Neural cell (in vitro differentiated cells): ENCODE data around the gene USP20. TPM values are rescaled to one million over a fixed set of nuclear protein-coding genes. Genes with fewer than 3 reads are reported as not detected.

Source experiments
- H2AFZ ChIP-seq: fragments of 200-600, 300-800 bp; sonication (generic), shearing (Covaris generic); 2 replicates; pipeline ENCODE4 v1.6.0; 2014; ENCODE audit warnings: low read depth, mild to moderate bottlenecking, antibody characterized with exemption, low read length, moderate library complexity
- H3F3A ChIP-seq: fragments of 200-600 bp; shearing (Covaris generic); 2 replicates; pipeline ENCODE4 v1.6.1; 2016; ENCODE audit warnings: mild to moderate bottlenecking, moderate library complexity, mixed read lengths, antibody characterized with exemption, low read length; ENCODE audit not compliant: insufficient read depth, poor library complexity, severe bottlenecking
- H3K27ac ChIP-seq: fragments of 200-600, 300-800 bp; sonication (generic), shearing (Covaris generic); 2 replicates; pipeline ENCODE4 v1.5.1; 2014; ENCODE audit warnings: mild to moderate bottlenecking, low read length, moderate library complexity
- H3K27me3 ChIP-seq: fragments of 300-800, 200-600 bp; sonication (generic), shearing (Covaris generic); 2 replicates; pipeline ENCODE4 v1.6.0; 2014; ENCODE audit warnings: mild to moderate bottlenecking, low read depth, low read length, moderate library complexity; ENCODE audit not compliant: insufficient read depth
- H3K36me3 ChIP-seq: fragments of 300-800, 200-600 bp; sonication (generic), shearing (Covaris generic); 2 replicates; pipeline ENCODE4 v1.5.1; 2014; ENCODE audit warnings: mild to moderate bottlenecking, antibody characterized with exemption, low read length, moderate library complexity; ENCODE audit not compliant: insufficient read depth
- H3K4me2 ChIP-seq: fragments of 300-800, 200-600 bp; sonication (generic), shearing (Covaris generic); 2 replicates; pipeline ENCODE4 v1.6.0; 2014; ENCODE audit warnings: mild to moderate bottlenecking, low read length
- H3K4me3 ChIP-seq: fragments of 300-800, 200-600 bp; sonication (generic), shearing (Covaris generic); 2 replicates; pipeline ENCODE4 v1.5.1; 2014; ENCODE audit warnings: mild to moderate bottlenecking, low read length, moderate library complexity
- H3K79me2 ChIP-seq: fragments of 200-600 bp; shearing (Covaris generic); replicated peaks from 2 replicates; pipeline ENCODE4 v1.6.0; 2014; ENCODE audit warnings: mild to moderate bottlenecking, low read length, moderate library complexity; ENCODE audit not compliant: insufficient read depth
- H3K9ac ChIP-seq: fragments of 300-800, 200-600 bp; sonication (generic), shearing (Covaris generic); 2 replicates; pipeline ENCODE4 v1.6.1; 2016; ENCODE audit warnings: mild to moderate bottlenecking, low read length, mixed read lengths
- H3K9me2 ChIP-seq: fragments of 200-600 bp; shearing (Covaris generic); 2 replicates; pipeline ENCODE4 v1.6.1; 2016; ENCODE audit warnings: mild to moderate bottlenecking, low read length, mixed read lengths; ENCODE audit not compliant: insufficient read depth
- H3K9me3 ChIP-seq: fragments of 200-600, 300-800 bp; sonication (generic), shearing (Covaris generic); 2 replicates; pipeline ENCODE4 v1.6.1; 2016; ENCODE audit warnings: mild to moderate bottlenecking, mixed run types, low read length, moderate library complexity, mixed read lengths
- H4K20me1 ChIP-seq: fragments of 200-600 bp; shearing (Covaris generic); 2 replicates; pipeline ENCODE4 v1.6.1; 2016; ENCODE audit warnings: mild to moderate bottlenecking, mixed run types; ENCODE audit not compliant: insufficient read depth
- CTCF ChIP-seq: fragments of 450-650 bp; IDR thresholded peaks from 2 replicates; pipeline ENCODE4 v1.5.1; 2014; ENCODE audit warnings: antibody characterized with exemption, mild to moderate bottlenecking, moderate library complexity; ENCODE audit not compliant: poor library complexity, severe bottlenecking
- EP300 ChIP-seq: fragments of 450-650 bp; conservative IDR thresholded peaks from 2 replicates; pipeline ENCODE4 v1.6.1; 2014; ENCODE audit warnings: antibody characterized with exemption, mild to moderate bottlenecking, moderate library complexity; ENCODE audit not compliant: poor library complexity, severe bottlenecking
- EZH2 ChIP-seq: fragments of 200-600, 300-800 bp; shearing (Covaris generic), sonication (generic); IDR thresholded peaks from 2 replicates; pipeline ENCODE4 v1.6.1; 2014; ENCODE audit warnings: antibody characterized with exemption, low read length, borderline replicate concordance, mild to moderate bottlenecking; ENCODE audit not compliant: insufficient read depth, poor library complexity, severe bottlenecking
- MXI1 ChIP-seq: fragments of 450-650 bp; conservative IDR thresholded peaks from 2 replicates; pipeline ENCODE4 v1.6.1; 2014; ENCODE audit warnings: antibody characterized with exemption, mild to moderate bottlenecking; ENCODE audit not compliant: poor library complexity, severe bottlenecking
- POLR2AphosphoS5 ChIP-seq: IDR thresholded peaks from 2 replicates; pipeline ENCODE4 v1.6.1; 2012
- RAD21 ChIP-seq: fragments of 450-650 bp; conservative IDR thresholded peaks from 2 replicates; pipeline ENCODE4 v1.6.1; 2014; ENCODE audit warnings: antibody characterized with exemption, mild to moderate bottlenecking, moderate library complexity
- REST ChIP-seq: IDR thresholded peaks from 2 replicates; pipeline ENCODE4 v1.6.1; 2012; ENCODE audit warnings: borderline replicate concordance
- SMC3 ChIP-seq: fragments of 450-650 bp; conservative IDR thresholded peaks from 2 replicates; pipeline ENCODE4 v1.6.1; 2014; ENCODE audit warnings: antibody characterized with exemption, mild to moderate bottlenecking, moderate library complexity; ENCODE audit not compliant: poor library complexity
- TAF1 ChIP-seq: IDR thresholded peaks from 2 replicates; pipeline ENCODE4 v1.6.1; 2012; ENCODE audit warnings: low read depth
- polyA plus RNA-seq: library from polyadenylated mRNA; depleted of rRNA; stranded (reverse); fragments of >200 nt; gene quantifications from 2 replicates; pipeline ENCODE4 v1.2.3, GENCODE V29; 2014

The USP20 gene
- polyA plus RNA-seq, 1 donor from 2014 or later = 39.8 TPM

- no peak overlapping the region for H3K27ac ChIP-seq
- H2AFZ ChIP-seq = no peak overlapping the region
- no peak for TF ChIP-seq CTCF
- no peak for TF ChIP-seq POLR2AphosphoS5
- no peak for TF ChIP-seq MXI1
- TF ChIP-seq TAF1 = no peak
- no peak for TF ChIP-seq SMC3
- TF ChIP-seq REST = no peak
- no peak for TF ChIP-seq RAD21
- no peak for TF ChIP-seq EZH2
- TF ChIP-seq EP300 = no peak
- no peaks in the 10 kb centered on the region for H3K9me3 ChIP-seq
- H3K36me3 ChIP-seq = no peaks in the 10 kb centered on the region
- H3K4me3 ChIP-seq = no peak overlapping the region
- H3K9ac ChIP-seq = no peak overlapping the region
- no peaks in the 10 kb centered on the region for H3K79me2 ChIP-seq
- H3K9me2 ChIP-seq = no peaks in the 10 kb centered on the region
- no peaks in the 10 kb centered on the region for H4K20me1 ChIP-seq
- H3F3A ChIP-seq = no peaks in the 10 kb centered on the region
- H3K27me3 ChIP-seq = no peaks in the 10 kb centered on the region
- no peak overlapping the region for H3K4me2 ChIP-seq
Measured at GRCh38 chr9:129845373-129845772, 10.1 kb downstream of the USP20 start.

- Histone ChIP-seq H3K4me3 (no peak overlapping the region), H2AFZ (no peak overlapping the region), H3K79me2 (no peaks in the 10 kb centered on the region), H3F3A (no peaks in the 10 kb centered on the region), H3K36me3 (no peaks in the 10 kb centered on the region), H3K9me3 (no peaks in the 10 kb centered on the region), H3K27me3 (no peaks in the 10 kb centered on the region), H4K20me1 (no peaks in the 10 kb centered on the region), H3K9ac (no peak overlapping the region), H3K27ac (no peak overlapping the region), H3K9me2 (no peaks in the 10 kb centered on the region), H3K4me2 (no peak overlapping the region)
- TF ChIP-seq SMC3 (no peak), EP300 (no peak)
Measured at GRCh38 chr9:129848712-129849441, 13.6 kb downstream of the USP20 start.
